H1 (cell line): ENCODE measurements around the gene MYL5.
A peak's percentile ranks its signal among the peaks of the same experiment; 100 is the strongest.

Experiments
- ASH2L ChIP-seq: fragments of 200-600, 300-600 bp; sonication (generic); IDR thresholded peaks from one replicate; pipeline ENCODE4 v1.7.1; 2017; ENCODE audit warnings: low read length
- CHD2 ChIP-seq: IDR thresholded peaks from 2 replicates; pipeline ENCODE4 v1.6.1; 2012; ENCODE audit warnings: low read length, improper control_type of control experiment
- CTCF ChIP-seq, 3 experiments: IDR thresholded peaks; 1 replicate in 2 of 3; 2 replicates in 1 of 3; pipeline versions ENCODE4 v1.5.1 to v1.6.1; 2011; ENCODE audit warnings: low read length in 3 of 3, mild to moderate bottlenecking in 3 of 3, inconsistent platforms in 2 of 3, low read depth in 1 of 3, moderate library complexity in 1 of 3; ENCODE audit not compliant: insufficient read depth in 1 of 3; ENCODE audit errors: control extremely low read depth in 1 of 3
- EP300 ChIP-seq, 2 experiments: IDR thresholded peaks; 1 replicate in 1 of 2; 2 replicates in 1 of 2; pipeline ENCODE4 v1.6.1; 2011 to 2012; ENCODE audit warnings: low read depth in 2 of 2, low read length in 2 of 2, mild to moderate bottlenecking in 2 of 2, borderline replicate concordance in 1 of 2, inconsistent platforms in 1 of 2, moderate library complexity in 1 of 2
- FOSL1 ChIP-seq: IDR thresholded peaks from 2 replicates; pipeline ENCODE4 v1.6.1; 2011; ENCODE audit warnings: mild to moderate bottlenecking, low read depth, low read length, moderate library complexity; ENCODE audit not compliant: insufficient read depth
- JUN ChIP-seq: IDR thresholded peaks from 2 replicates; pipeline ENCODE4 v1.6.1; 2011; ENCODE audit warnings: low read depth, mild to moderate bottlenecking, improper control_type of control experiment, low read length
- JUND ChIP-seq: IDR thresholded peaks from 2 replicates; pipeline ENCODE4 v1.6.1; 2011; ENCODE audit warnings: mild to moderate bottlenecking, improper control_type of control experiment, low read length
- MAFK ChIP-seq: IDR thresholded peaks from 2 replicates; pipeline ENCODE4 v1.6.1; 2012; ENCODE audit warnings: low read depth, mild to moderate bottlenecking, improper control_type of control experiment, low read length
- POLR2A ChIP-seq, 2 experiments: IDR thresholded peaks; 1 replicate in 1 of 2; 2 replicates in 1 of 2; pipeline ENCODE4 v1.6.1; 2011; ENCODE audit warnings: low read depth in 2 of 2, low read length in 2 of 2, mild to moderate bottlenecking in 2 of 2; ENCODE audit errors: control extremely low read depth in 1 of 2
- POLR2AphosphoS5 ChIP-seq: IDR thresholded peaks from 2 replicates; pipeline ENCODE4 v1.6.1; 2011; ENCODE audit warnings: low read depth, low read length
- SIX5 ChIP-seq: IDR thresholded peaks from 2 replicates; pipeline ENCODE4 v1.6.1; 2011; ENCODE audit warnings: mild to moderate bottlenecking, low read depth, low read length
- SRF ChIP-seq: IDR thresholded peaks from 2 replicates; pipeline ENCODE4 v1.6.1; 2011; ENCODE audit warnings: mild to moderate bottlenecking, low read depth, low read length, moderate library complexity
- TAF1 ChIP-seq: IDR thresholded peaks from 2 replicates; pipeline ENCODE4 v1.6.1; 2011; ENCODE audit warnings: mild to moderate bottlenecking, low read depth, low read length

- TF ChIP-seq ASH2L (no peak), MAFK (no peak), FOSL1 (no peak), SRF (no peak), JUND (no peak), SIX5 (no peak), CTCF (IDR thresholded peaks at IDR 0.05; ENCODE audit: control extremely low read depth in 1 of 3, insufficient read depth in 1 of 3, low read depth in 1 of 3, low read length in 3 of 3) (peak in 1 of 3 experiments; percentile 8; a peak in 1 of 4 replicates), POLR2A (IDR thresholded peaks at IDR 0.05; ENCODE audit: control extremely low read depth in 1 of 2, low read depth in 2 of 2, low read length in 2 of 2) (no peak), JUN (no peak), TAF1 (no peak), POLR2AphosphoS5 (no peak), EP300 (IDR thresholded peaks at IDR 0.05; ENCODE audit: borderline replicate concordance in 1 of 2, low read depth in 2 of 2, low read length in 2 of 2) (no peak), CHD2 (no peak)
Measured at GRCh38 chr4:686413-687040, 12.2 kb downstream of the MYL5 start.
